ENCODE data around the gene ZNF497. TPM values are rescaled to one million over a fixed set of nuclear protein-coding genes. Genes with fewer than 3 reads are reported as not detected.

ZNF497 gene
- total and polyA plus RNA-seq, 9 of the 15 experiments (the other 6 are each of a cell fraction or from before 2014, with no cell fraction given), result 0.06 to 0.98 (median 0.44) TPM; not detected in 1

- TF ChIP-seq MGA (IDR thresholded peaks at IDR 0.05), result no peak; the same call in 1 of the 2 replicates
- TF ChIP-seq E2F4 (CRISPR knock-in tag; IDR thresholded peaks at IDR 0.05; ENCODE audit: low read depth), result no peak
- TF ChIP-seq FOXP4 (CRISPR knock-in tag; IDR thresholded peaks at IDR 0.05; ENCODE audit: borderline replicate concordance), result no peak
- peak; percentile 80; the same call in 1 of the 2 replicates for TF ChIP-seq ZNF12 (CRISPR knock-in tag; IDR thresholded peaks at IDR 0.05)
- no peak for TF ChIP-seq HMGXB4 (CRISPR knock-in tag; IDR thresholded peaks at IDR 0.05)
- 0 out of 2 replicates have a peak, but pooled peaks have one; percentile 15 for TF ChIP-seq HDAC2 (IDR thresholded peaks at IDR 0.05)
- TF ChIP-seq SMAD1 (IDR thresholded peaks at IDR 0.05; ENCODE audit: low read depth, low read length, partially characterized antibody), result no peak
- no peak for TF ChIP-seq RBBP5 (IDR thresholded peaks at IDR 0.05; ENCODE audit: borderline replicate concordance, insufficient read depth, low read length, poor library complexity, severe bottlenecking)
- peak; percentile 57 for TF ChIP-seq KDM5B (IDR thresholded peaks at IDR 0.05; ENCODE audit: insufficient replicate concordance, low read depth, low read length)
These were observed 17.6 kb upstream of the ZNF497 start (continued) for GRCh38 chr19:58380037-58380661.

Data from K562 (cell line).